Subcutaneous preadipocyte (primary cell): ENCODE results near the gene DNAH12. TPM values are rescaled to one million over a fixed set of nuclear protein-coding genes. Genes with fewer than 3 reads are reported as not detected.

Source experiments
- small RNA-seq: library from RNA; depleted of rRNA; stranded (forward); fragments of <200 nt; gene quantifications from one replicate; pipeline ENCODE3, GENCODE V24; 2012
- total RNA-seq: library from RNA; depleted of rRNA; stranded (reverse); fragments of >200 nt; gene quantifications from 2 replicates; pipeline ENCODE4 v1.2.3, GENCODE V29; 2012

The DNAH12 gene
- total RNA-seq = under 0.01 TPM in 1 of 2 replicates, not detected in the other

GRCh38 chr3:57544181-57545125 is at the start of gene DNAH12:
Gene DNAH12 (minus strand): TSS chr3:57544344. CDS start chr3:57542870, 1,474 bp downstream.

GRCh38 chr3:57555738-57556458 is 11.8 kb upstream of the DNAH12 start, which contains the start of gene PDE12:
Gene PDE12 (plus strand): TSS chr3:57556274. CDS start chr3:57556380, 106 bp downstream.

GRCh38 chr3:57292159-57292896 is 251.8 kb downstream of the DNAH12 start, which contains the start of gene ASB14:
Gene ASB14 (minus strand): TSS chr3:57292685. CDS start chr3:57292033, 652 bp downstream.

Small RNAs within 50 kb of the gene (small RNA-seq; reads per million reads assigned to genes)
- not detected for gene RF00019
- gene RNU6-108P = not detected
- gene RNU6-1181P = not detected
- gene RNU6-483P = not detected

Other genes with a start within 250 kb of the DNAH12 start
- gene PDE12, start 11.9 kb upstream of the DNAH12 start, total RNA-seq = 22.0 and 28.9 TPM in 2 replicates
- gene ARF4, start 53.0 kb upstream of the DNAH12 start, total RNA-seq = 164 and 165 TPM in 2 replicates
- gene DENND6A, start 148.7 kb upstream of the DNAH12 start, total RNA-seq = 17.6 and 19.7 TPM in 2 replicates
- 37.5 and 48.7 TPM in 2 replicates for gene SLMAP, start 212.0 kb upstream of the DNAH12 start, total RNA-seq